Activated CD4-positive, alpha-beta T cell treated with anti-CD3 and anti-CD28 coated beads, Interleukin-2, amount 10 ng/mL, durations not matched to agents 7 days and 5 days (primary cell): Measurements from ENCODE around the gene ZNF436. TPM values are rescaled to one million over a fixed set of nuclear protein-coding genes. Genes with fewer than 3 reads are reported as not detected.

Experiments
- CTCF ChIA-PET: fragments of 350-600 bp; sonication (Branson Sonifier 250); formaldehyde crosslinking; loops from one replicate; lab custom pipeline; 2021; ENCODE audit warnings: antibody characterized with exemption; lab: Charles Lee
- POLR2A ChIA-PET: fragments of 350-600 bp; sonication (Branson Sonifier 250); formaldehyde crosslinking; loops from one replicate; lab custom pipeline; 2021; ENCODE audit warnings: antibody characterized with exemption; lab: Charles Lee
- DNase-seq: peaks from one replicate; pipeline ENCODE4 v3.0.0-alpha.2; 2020
- H3K27ac Mint-ChIP-seq: one replicate; pipeline ENCODE4 v1.8.0; 2021; ENCODE audit warnings: mild to moderate bottlenecking, moderate library complexity, mixed read lengths
- H3K27me3 Mint-ChIP-seq: one replicate; pipeline ENCODE4 v1.8.0; 2021; ENCODE audit warnings: mixed read lengths
- H3K36me3 Mint-ChIP-seq: one replicate; pipeline ENCODE4 v1.8.0; 2021; ENCODE audit warnings: low read depth, mixed read lengths
- H3K4me1 Mint-ChIP-seq: one replicate; pipeline ENCODE4 v1.8.0; 2021; ENCODE audit warnings: mixed read lengths
- H3K4me3 Mint-ChIP-seq: one replicate; pipeline ENCODE4 v1.8.0; 2021; ENCODE audit warnings: mild to moderate bottlenecking, moderate library complexity, mixed read lengths
- H3K9me3 Mint-ChIP-seq: one replicate; pipeline ENCODE4 v1.8.0; 2021; ENCODE audit warnings: mixed read lengths
- total RNA-seq, 2 experiments: library from RNA; stranded (reverse); gene quantifications; one replicate each; pipeline ENCODE4 v1.2.3, GENCODE V29; 2021

The ZNF436 gene
- total RNA-seq, 2 experiments from 2014 or later = 6.7 to 8.1 TPM

DNA sequence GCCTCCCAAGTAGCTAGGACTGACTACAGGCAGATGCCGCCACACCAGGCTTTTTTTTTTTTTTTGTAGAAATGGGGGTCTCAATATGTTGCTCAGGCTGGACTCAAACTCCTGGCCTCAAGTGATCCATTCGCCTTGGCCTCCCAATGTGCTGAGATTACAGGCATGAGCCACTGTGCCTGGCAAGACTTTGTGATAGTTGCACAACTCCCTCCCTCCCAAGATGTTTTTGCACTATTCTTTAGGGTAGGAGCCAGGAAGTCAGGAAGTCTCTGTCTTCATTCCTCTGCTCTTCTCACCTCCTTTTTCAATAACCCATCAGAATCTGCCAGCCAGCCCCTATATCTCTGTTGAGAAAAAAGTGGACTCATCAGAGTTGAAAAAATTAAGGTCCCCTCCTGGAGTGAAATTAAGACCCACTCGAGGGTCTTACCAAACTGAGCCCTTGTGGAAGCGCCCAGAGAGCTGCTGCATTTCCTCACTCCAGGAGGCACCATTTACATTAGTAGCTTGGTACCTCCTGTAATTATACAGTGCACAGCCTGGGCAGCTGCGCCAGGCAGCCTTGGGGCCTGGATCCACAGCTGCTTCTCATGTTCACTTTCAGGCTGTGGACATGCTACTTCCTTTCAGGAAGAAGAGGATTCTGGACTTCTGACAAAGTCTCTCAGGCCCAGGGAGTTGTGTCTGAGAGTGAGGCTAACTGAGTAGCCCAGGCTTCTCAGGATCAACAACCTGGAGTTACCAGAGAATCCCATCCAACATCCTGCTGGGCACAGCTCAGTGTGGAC lies 30.9 kb upstream of the ZNF436 start:
- CTCF ChIA-PET = interaction anchor here (1.3 kb wide), 1 partner anchor 32 kb away, joined by 3 read pairs; no protein-coding TSS in a partner anchor
- Mint-ChIP-seq H3K36me3 (peaks cover 3% of the 10 kb centered on the region), H3K4me1 (peaks cover 18% of the 10 kb centered on the region), H3K27ac (no peak overlapping the region), H3K27me3 (no peaks in the 10 kb centered on the region), H3K9me3 (no peaks in the 10 kb centered on the region), H3K4me3 (no peak overlapping the region)
- POLR2A ChIA-PET = no interaction called here
- DNase-seq = no peak

DNA sequence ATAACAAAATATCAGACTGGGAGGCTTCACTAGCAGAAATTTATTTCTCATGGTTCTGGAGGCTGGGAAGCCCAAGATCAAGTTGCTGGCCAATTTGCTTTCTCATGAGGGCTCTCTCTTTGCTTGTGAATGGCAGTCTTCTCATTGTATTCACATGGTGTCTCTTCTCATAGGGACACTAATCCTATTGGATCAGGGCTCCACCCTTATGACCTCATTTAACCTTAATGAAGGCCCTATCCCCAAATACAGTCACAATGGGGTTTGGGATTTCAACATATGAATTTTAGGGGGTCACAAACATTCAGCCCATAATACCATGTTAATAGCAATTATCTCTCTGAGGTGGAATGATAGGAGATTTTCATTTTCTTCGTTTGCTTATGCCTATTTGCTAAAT lies 29.6 kb upstream of the ZNF436 start:
- Mint-ChIP-seq H3K4me1 (peaks cover 16% of the 10 kb centered on the region), H3K9me3 (no peaks in the 10 kb centered on the region), H3K4me3 (no peak overlapping the region), H3K27ac (no peak overlapping the region), H3K27me3 (no peaks in the 10 kb centered on the region), H3K36me3 (peaks cover 3% of the 10 kb centered on the region)
- DNase-seq = no peak
- CTCF ChIA-PET = no interaction called here
- POLR2A ChIA-PET = no interaction called here

GRCh38 chr1:23397908-23398307 lies 28.3 kb upstream of the ZNF436 start:
- Mint-ChIP-seq H3K4me3 (no peak overlapping the region), H3K4me1 (peaks cover 7% of the 10 kb centered on the region), H3K27me3 (no peaks in the 10 kb centered on the region), H3K27ac (no peak overlapping the region), H3K36me3 (peaks cover 3% of the 10 kb centered on the region), H3K9me3 (no peaks in the 10 kb centered on the region)
- POLR2A ChIA-PET = no interaction called here
- no peak for DNase-seq
- CTCF ChIA-PET = no interaction called here

DNA sequence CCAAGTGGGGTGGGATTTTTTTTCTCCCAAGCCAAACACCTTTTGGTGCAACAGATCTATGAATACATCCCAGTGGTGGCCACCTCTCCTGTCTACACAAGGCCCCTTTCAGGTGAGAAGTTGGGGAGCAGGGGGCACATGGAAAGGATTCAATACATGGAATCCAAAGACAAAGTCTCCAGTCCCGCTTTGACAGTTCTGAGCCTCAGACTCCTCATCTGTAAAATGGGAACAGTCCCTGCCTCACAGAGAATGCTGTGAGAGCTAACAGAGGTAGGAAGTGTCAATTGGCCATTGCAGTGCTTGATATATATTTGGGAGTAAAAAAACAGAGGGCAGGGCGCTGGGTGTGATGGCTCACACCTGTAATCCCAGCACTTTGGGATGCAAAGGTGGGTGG lies 26.7 kb upstream of the ZNF436 start:
- no peaks in the 10 kb centered on the region for H3K27me3 Mint-ChIP-seq
- no peak overlapping the region for H3K4me3 Mint-ChIP-seq
- no peaks in the 10 kb centered on the region for H3K9me3 Mint-ChIP-seq
- H3K4me1 Mint-ChIP-seq = peaks cover 4% of the 10 kb centered on the region
- H3K36me3 Mint-ChIP-seq = peaks cover 3% of the 10 kb centered on the region
- no peak overlapping the region for H3K27ac Mint-ChIP-seq
- ChIA-PET CTCF (interaction anchor here (0.6 to 1.0 kb wide), 3 partner anchors 8 to 33 kb away, joined by 3 read pairs; no protein-coding TSS in a partner anchor), POLR2A (no interaction called here)
- DNase-seq = no peak

DNA sequence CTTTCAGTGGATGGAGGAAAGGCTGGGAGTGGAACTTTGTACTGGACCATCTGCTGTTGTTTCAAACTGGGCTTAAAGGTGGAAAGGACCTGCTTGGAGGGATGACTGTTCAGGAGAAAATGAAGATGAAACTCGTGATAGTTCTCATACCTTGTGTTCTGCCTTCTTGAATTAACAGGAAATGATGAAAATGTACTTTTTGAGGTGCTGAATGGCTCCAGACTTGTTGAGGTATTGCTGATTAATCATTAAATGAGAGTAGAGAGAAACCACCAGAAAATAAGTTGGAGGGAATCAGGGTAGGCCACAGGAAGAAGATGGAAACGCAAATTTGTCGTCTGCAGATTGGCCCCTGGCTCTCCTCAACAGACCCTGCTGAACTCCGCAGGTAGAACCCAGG lies 26.2 kb upstream of the ZNF436 start:
- no peak overlapping the region for H3K27ac Mint-ChIP-seq
- POLR2A ChIA-PET = no interaction called here
- CTCF ChIA-PET = interaction anchor here (0.8 to 1.0 kb wide), 2 partner anchors 9 to 13 kb away, joined by 3 read pairs; no protein-coding TSS in a partner anchor
- H3K36me3 Mint-ChIP-seq = peaks cover 3% of the 10 kb centered on the region
- DNase-seq = no peak
- H3K4me3 Mint-ChIP-seq = no peak overlapping the region
- no peaks in the 10 kb centered on the region for H3K27me3 Mint-ChIP-seq
- peaks cover 4% of the 10 kb centered on the region for H3K4me1 Mint-ChIP-seq
- no peaks in the 10 kb centered on the region for H3K9me3 Mint-ChIP-seq

DNA sequence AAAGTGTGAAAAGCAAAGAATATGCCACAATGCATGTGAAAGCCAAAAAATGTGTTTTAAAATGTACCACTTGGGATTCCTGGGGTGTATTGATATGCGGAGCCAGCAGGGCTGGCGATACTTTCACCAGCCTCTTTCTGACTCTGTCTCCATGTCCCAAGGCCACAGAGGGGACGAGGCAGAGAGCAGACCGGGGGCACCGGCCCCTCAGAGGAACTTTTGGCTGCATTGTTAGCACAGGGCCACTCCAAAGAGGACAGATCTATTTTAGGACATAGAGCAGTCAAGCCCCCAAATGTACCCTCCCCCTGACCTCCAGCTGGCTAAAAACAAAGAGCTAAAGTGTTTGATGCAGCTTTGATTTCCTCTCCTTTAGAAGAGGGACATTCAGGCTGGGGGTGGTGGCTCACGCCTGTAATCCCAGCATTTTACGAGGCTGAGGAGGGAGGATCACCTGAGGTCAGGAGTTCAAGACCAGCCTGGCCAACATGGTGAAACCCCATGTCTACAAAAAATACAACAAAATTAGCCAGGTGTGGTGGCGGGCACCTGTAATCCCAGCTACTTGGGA lies 25.6 kb upstream of the ZNF436 start:
- H3K9me3 Mint-ChIP-seq = no peaks in the 10 kb centered on the region
- peaks cover 3% of the 10 kb centered on the region for H3K36me3 Mint-ChIP-seq
- H3K4me1 Mint-ChIP-seq = peaks cover 4% of the 10 kb centered on the region
- H3K27me3 Mint-ChIP-seq = no peaks in the 10 kb centered on the region
- no peak overlapping the region for H3K4me3 Mint-ChIP-seq
- no peak for DNase-seq
- CTCF ChIA-PET = interaction anchor here (1.0 kb wide), 1 partner anchor 13 kb away, joined by 3 read pairs; no protein-coding TSS in a partner anchor
- POLR2A ChIA-PET = no interaction called here
- no peak overlapping the region for H3K27ac Mint-ChIP-seq

DNA sequence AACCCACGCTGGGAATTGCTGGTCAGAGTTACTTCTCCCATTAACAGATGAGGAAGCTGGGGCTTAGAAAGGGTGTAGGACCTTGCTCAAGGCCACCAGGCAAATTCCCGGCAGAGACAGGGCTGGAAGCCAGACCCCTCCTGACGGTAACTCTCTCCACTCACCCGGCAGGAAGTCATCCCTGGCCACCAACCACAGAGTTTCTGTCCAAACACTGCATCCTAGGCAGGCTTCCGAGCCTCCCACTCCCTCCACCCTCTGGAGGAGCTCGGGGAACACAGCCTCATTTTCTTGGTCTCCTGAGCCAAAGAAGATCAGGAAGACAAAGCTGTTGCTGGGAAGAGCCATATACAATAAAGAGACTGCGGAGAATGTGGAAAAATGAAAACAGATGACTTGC lies 25.0 kb upstream of the ZNF436 start:
- no peak for DNase-seq
- Mint-ChIP-seq H3K9me3 (no peaks in the 10 kb centered on the region), H3K36me3 (peaks cover 3% of the 10 kb centered on the region), H3K27me3 (no peaks in the 10 kb centered on the region), H3K27ac (no peak overlapping the region), H3K4me3 (no peak overlapping the region), H3K4me1 (peaks cover 4% of the 10 kb centered on the region)
- ChIA-PET POLR2A (no interaction called here), CTCF (interaction anchor here (1.0 to 2.4 kb wide), 2 partner anchors 9 kb away, joined by 5 to 9 read pairs; no protein-coding TSS in a partner anchor)

DNA sequence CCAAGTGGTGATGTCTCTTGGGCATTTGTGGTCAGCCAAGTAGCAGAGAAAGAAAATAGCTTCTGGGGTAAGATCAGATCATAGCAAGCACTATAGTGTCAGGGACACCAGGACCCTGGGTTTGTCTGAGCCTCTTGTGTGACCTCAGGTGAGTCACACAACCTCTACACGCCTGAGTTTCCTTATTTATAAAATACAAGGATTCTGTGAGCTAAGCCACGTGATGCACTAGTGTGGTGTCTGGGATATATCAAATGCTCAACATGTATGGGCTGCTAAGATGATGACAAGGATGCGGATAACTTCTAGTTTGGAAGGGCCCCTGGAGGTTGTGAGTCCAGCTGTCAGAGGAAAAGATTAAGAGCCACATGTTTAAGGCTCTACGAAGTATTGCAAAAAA lies 24.5 kb upstream of the ZNF436 start:
- Mint-ChIP-seq H3K4me1 (peaks cover 4% of the 10 kb centered on the region), H3K27ac (no peak overlapping the region), H3K9me3 (no peaks in the 10 kb centered on the region), H3K27me3 (no peaks in the 10 kb centered on the region), H3K36me3 (peaks cover 3% of the 10 kb centered on the region), H3K4me3 (no peak overlapping the region)
- DNase-seq = no peak
- ChIA-PET CTCF (interaction anchor here (1.0 to 2.4 kb wide), 2 partner anchors 9 to 10 kb away, joined by 5 to 9 read pairs; no protein-coding TSS in a partner anchor), POLR2A (no interaction called here)

- ChIA-PET POLR2A (no interaction called here), CTCF (interaction anchor here (1.0 to 2.4 kb wide), 2 partner anchors 8 to 10 kb away, joined by 5 to 9 read pairs; no protein-coding TSS in a partner anchor)
- Mint-ChIP-seq H3K4me3 (no peak overlapping the region), H3K36me3 (peaks cover 3% of the 10 kb centered on the region), H3K9me3 (no peaks in the 10 kb centered on the region), H3K4me1 (peaks cover 4% of the 10 kb centered on the region), H3K27me3 (no peaks in the 10 kb centered on the region), H3K27ac (no peak overlapping the region)
- no peak for DNase-seq
Measured at GRCh38 chr1:23393706-23394105, 24.1 kb upstream of the ZNF436 start.

DNA sequence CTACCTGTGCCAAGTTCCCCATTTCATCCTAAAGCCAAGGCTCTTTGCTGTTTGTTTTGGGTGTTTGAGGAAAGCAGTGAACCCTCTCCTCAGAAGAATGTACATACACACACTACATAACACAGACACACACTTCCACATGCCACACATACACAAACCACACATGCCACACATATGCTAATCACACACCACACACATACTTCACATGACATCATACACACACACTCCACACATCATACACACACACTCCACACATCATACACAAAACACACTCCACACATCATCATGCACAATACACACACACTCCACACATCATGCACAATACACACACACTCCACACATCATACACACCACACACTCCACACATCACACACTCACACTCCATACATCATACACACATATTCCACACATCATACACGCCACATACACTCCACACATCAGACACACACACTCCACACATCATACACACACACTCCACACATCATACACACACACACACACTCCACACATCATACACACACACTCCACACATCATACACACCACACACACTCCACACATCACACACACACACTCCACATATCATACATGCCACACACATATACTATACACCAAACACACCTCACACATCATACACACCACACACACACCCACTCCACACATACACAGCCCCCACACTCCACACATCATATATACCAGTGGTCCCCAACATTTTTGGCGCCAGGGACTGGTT lies 22.7 kb upstream of the ZNF436 start:
- H3K36me3 Mint-ChIP-seq = peaks cover 3% of the 10 kb centered on the region
- H3K4me1 Mint-ChIP-seq = peaks cover 4% of the 10 kb centered on the region
- ChIA-PET POLR2A (no interaction called here), CTCF (interaction anchor here (2.4 kb wide), 1 partner anchor 12 kb away, joined by 9 read pairs; no protein-coding TSS in a partner anchor)
- H3K27ac Mint-ChIP-seq = no peak overlapping the region
- H3K4me3 Mint-ChIP-seq = no peak overlapping the region
- DNase-seq = no peak
- no peaks in the 10 kb centered on the region for H3K27me3 Mint-ChIP-seq
- H3K9me3 Mint-ChIP-seq = no peaks in the 10 kb centered on the region

DNA sequence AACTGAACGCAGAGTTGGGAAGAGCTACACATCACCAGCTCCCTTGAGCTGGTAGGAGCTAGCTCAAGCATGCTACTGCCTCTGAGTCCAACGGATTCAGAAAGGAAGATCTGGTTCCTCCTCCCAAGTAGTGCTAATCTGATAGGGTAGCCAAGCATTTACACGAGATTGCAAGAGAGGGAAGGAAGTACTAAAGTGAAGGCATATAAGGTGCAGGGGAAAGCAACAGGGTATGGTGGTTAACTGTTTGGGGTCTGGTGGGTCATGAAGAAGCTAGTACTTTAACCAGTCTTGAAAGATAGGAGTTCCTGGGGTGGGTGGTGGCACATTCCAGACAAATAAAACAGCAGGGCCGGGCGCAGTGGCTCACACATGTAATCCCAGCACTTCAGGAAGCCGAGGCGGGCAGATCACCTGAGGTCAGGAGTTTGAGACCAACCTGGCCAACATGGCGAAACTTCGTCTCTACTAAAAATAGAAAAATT lies 20.2 kb upstream of the ZNF436 start:
- POLR2A ChIA-PET = no interaction called here
- no peak overlapping the region for H3K27ac Mint-ChIP-seq

DNA sequence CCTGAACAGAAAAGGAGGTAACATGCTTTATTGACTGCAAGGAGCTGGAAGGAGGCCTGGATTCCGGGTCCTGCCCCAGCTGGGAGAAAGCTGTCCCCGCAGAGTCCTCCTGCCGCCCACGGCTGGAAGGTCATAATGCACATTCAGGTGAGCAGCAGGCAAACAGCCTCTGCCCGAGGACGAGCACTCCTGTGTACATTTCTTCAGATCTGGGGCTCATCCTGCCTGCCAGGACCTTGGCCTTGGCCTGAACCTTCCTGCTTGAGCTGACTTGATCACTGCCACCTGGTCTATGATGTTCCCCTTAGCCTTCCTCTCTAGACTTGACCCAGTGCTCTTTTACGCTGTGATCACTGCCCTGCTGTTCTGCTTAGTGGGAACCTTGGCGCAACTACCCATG lies 17.9 kb upstream of the ZNF436 start:
- H3K27ac Mint-ChIP-seq = no peak overlapping the region
- POLR2A ChIA-PET = no interaction called here
- CTCF ChIA-PET = no interaction called here
- H3K9me3 Mint-ChIP-seq = no peaks in the 10 kb centered on the region
- no peaks in the 10 kb centered on the region for H3K36me3 Mint-ChIP-seq
- DNase-seq = no peak
- H3K4me1 Mint-ChIP-seq = no peaks in the 10 kb centered on the region
- H3K27me3 Mint-ChIP-seq = no peaks in the 10 kb centered on the region
- H3K4me3 Mint-ChIP-seq = no peak overlapping the region

More for the DNA sequence above, 20.2 kb upstream of the ZNF436 start:
- CTCF ChIA-PET = no interaction called here
- no peaks in the 10 kb centered on the region for H3K4me1 Mint-ChIP-seq
- no peaks in the 10 kb centered on the region for H3K27me3 Mint-ChIP-seq
- no peak overlapping the region for H3K4me3 Mint-ChIP-seq
- no peaks in the 10 kb centered on the region for H3K9me3 Mint-ChIP-seq
- DNase-seq = no peak
- H3K36me3 Mint-ChIP-seq = no peaks in the 10 kb centered on the region
